Stimulated activated CD4-positive, alpha-beta T cell treated with anti-CD3 and anti-CD28 coated beads, Interleukin-1b, Interleukin-23, amount 100 ng/mL, for 4 hours (primary cell): ENCODE measurements around the gene CFAP61.

Source experiments
- DNase-seq, 2 donors: peaks; one replicate each; pipeline ENCODE4 v3.0.0-alpha.2; 2020; ENCODE audit warnings: low read depth in 2 of 2

The CFAP61 gene

DNA sequence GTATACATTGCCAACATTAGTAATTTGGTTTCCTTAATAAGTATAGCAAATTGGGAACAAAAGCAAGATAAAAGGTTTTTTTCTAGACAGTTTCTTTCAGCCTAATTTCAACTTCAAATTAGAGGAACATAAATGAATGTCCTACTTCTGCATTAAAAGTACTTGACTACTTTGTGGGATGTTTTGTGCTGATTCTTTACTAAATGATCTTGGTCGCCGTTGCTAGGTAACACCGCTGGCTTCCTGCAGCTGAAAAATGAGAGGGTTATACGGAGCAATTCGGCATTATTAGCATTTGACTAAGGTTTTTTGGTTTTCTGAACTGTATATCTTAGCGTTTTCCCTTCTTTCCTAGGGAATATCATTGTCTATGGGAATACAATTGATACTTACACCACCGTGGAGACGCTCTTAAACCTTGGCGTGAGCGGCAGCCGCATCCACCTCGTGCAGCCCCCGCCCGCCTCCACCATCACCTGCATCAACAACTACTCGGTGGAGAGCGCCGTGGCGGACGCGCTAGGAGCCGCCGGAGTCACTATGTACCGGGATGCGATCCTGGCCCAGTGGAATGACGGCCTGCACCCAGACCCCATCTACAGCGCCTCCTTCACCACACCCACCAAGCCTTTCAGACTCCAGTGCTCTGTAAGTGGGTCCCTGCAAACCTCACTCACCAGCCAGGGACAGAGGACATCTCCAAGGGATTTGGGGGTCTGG, 224.6 kb downstream of the CFAP61 start:
- DNase-seq: no peak

DNA sequence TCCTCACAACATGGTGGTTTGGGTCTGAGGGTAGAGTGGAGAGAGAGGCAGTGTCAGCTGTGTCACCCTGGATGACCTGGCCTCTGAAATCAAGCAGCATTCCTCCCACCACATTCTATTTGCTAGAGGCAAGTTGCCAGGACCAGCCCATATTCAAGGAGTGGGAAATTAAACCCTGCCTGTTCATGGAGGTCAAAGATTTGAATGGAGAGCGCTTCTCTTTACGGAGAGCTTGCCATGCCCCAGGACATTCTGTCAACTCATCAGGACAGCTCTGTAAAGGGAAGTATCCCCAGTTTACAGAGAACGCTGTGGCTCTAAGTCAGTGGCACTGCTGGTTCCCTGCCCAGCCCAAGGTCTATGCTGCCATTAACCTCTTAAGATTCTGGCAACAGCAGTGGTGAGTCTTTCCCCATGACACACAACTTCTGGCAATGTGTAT, 225.6 kb downstream of the CFAP61 start:
- DNase-seq: no peak

DNA sequence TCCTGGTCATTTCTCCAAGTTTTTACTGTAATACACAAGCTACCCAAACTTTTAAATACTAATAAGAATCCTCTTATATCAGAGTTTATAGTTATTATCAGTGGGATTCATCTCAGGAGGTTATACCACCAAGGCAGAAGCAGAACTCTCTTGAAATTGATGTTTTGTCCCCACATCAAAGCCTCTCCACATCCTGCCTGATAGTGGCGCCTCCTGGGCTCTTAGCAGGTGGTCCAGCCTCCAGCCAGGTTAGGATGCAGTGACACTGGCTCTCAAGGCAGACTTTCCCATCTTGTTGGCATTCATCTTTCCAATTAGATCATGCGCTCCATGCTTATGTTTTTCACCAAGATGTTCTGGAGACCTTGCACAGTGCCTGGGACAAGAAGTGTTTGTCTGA, 233.7 kb downstream of the CFAP61 start:
- no peak for DNase-seq

DNA sequence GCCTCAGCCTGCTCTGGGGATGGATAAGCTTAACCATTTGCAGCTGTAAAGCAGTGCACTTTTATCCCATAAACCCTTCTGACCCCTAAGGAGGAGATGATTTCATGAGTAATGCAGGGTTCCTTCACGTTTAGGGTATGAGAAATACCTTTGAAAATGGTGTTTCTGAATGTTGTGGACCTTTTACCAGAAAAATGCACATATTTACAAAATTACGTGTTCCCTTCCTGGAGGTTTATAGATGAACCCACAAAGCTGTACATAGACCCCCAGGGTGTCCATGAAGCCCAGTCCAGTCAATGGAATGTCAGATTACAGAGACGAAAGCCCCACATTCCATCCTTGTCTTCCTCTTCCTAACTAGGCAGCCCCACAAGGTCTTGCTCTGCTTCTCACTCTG, 237.0 kb downstream of the CFAP61 start:
- no peak for DNase-seq

DNA sequence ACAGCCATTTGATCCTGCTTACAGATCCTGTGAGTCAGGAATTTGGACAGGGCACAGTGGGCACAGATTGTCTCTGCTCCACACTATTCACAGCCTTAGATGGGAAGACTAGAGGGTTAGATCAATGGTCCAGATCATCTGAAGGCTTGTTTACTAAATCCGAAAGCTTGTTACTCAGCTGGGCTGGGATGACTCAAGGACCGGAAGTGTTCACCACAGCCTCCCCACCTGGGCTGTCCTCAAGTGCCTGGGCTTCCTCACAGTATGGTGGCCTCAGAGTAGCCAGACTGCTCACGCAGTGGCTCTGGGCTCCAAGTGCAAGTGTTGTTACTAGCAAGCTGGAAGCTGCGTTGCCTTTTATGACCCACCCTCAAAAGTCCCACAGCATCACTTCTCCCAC, 240.1 kb downstream of the CFAP61 start:
- DNase-seq: no peak

DNA sequence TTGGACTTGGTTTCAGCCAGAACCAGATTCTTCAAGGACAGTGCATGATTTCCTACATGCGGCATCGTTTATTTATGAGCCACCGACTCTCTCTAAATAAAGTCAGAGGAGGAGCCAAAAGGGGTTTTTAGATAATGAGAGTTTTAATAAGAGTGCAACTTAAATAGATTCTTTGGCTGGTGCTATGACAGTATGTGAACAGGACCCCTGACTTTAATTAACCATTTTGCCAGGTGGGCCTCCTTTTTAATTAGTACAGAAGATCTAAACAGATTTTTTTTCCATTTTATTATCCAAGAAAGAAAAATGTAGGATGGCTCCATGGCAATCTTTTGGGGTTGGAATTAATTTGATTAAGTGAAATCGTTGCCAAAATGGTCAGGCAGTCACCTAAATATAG, 240.8 kb downstream of the CFAP61 start:
- no peak for DNase-seq

DNA sequence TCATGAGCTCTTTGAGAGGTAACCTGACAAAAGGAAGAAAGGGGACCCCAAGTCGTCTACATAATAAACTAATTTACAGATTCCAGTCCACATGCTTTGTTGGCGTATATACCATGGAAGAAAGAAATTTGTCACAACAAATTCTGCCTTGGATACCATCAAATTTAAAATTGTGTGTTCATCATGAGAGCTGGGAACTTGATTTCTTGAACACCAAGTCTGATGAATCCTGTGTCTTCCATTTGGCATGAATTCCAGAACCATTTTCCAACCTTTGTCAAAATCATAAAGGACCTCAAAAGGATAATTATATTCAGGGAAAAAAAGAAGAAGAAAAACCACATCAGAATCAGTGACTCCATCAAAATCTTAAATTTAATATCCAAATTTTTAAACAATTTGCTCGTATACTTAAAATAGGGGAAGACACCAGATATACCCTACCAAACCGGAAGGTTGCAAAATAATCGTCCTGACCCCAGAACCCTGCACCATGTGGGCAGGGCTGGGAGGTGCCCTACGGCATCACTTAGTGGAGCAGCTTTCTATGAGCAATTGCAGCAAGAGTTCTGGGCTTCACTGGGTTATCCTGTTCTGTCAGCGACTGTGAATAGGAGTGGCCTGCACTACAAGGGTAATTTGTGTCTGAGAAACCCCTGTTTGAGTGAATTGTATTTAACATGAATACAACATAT, 241.5 kb downstream of the CFAP61 start:
- DNase-seq: no peak

DNA sequence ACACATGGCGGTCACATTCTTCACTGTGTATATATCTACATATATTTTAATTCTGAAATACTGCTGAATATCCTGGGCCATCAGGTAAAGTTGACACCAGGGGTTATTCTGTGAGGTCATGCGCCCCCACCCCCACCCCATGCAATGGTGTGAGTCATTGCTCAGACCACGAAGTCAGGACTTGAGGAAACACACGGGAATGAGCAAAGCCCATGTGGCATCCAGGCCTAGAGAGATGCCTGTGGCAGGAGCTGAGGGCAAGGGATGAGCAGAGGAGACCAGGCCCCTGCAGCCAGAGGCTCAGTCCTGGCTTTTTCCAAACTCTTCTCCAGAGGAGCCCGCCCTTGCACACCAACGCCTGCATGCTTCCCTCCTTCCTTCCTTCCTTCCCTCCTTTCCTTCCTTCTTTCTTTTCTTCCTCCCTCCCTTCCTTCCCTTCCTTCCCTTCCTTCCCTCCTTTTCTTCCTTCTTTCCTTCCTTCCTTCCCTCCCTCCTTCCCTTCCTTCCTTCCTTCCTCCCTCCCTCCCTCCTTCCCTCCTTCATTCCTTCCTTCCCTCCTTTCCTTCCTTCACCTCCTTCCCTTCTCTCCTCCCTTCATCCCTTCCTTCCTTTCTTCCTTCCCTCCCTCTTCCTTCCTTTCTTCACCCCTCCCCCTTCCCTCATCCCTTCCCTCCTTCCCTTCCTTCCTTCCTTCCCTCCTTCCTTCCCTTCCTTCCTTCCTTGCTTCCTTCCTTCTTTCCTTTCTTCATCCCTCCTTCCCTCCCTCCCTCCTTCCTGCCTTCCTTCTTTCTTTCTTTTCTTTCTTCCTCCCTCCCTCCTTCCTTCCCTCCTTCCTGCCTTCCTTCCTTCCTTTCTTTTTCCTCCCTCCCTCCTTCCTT, 243.5 kb downstream of the CFAP61 start:
- no peak for DNase-seq

DNA sequence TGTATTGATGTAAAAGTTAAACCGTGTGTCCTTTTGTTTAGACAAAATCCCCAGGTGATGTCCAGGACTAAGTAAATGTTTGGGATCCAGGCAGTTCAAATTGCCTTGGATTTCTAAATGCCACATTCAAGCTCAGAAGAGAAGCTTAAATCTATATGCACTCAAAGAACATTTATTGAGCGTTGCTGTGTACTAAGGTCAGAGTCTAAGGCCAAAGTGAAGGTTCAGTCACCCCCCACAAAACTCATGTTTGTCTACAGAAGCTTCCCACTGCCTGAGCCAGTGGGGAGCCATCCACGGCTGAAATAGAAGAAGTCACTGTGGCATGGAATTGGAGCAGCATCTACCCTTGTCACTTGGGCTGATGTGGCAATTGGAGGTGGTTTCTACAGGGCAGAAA, 244.8 kb downstream of the CFAP61 start:
- DNase-seq: no peak

DNA sequence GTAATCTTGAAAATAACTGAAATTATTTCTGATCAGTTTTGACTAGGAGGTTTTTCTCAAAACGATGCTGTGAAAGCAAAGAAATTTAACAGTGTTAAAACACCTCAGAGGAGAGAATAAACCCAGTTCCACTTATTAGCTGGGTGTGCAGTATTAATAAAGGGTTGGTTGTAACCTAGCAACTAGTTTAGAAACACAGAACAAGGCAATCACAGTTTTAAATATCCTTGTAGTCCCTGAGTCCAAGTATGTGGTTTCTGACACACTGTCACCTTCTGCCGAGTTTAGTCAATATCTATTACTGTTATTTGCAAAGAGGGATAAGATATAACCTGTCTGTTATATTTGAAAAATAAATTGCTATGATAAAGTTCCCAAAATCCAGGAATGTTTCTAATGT, 245.4 kb downstream of the CFAP61 start:
- DNase-seq: no peak

DNA sequence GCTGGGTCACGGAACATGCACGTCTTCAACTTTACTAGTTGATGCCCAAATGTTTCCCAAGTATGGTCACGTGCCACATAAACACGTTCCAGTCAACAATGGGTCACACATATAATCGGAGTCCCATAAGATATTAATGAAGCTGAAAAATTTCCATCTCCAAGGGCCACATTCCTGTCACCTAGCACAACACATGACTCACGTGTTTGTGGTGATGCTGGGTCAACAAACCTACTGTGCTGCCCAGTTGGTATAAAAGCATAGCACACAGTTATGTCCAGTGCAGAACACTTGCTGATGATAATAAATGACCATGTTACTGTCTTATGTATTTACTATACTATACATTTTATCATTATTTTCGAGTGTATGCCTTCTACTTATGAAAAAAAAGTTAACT, 247.6 kb downstream of the CFAP61 start:
- DNase-seq: no peak

DNA sequence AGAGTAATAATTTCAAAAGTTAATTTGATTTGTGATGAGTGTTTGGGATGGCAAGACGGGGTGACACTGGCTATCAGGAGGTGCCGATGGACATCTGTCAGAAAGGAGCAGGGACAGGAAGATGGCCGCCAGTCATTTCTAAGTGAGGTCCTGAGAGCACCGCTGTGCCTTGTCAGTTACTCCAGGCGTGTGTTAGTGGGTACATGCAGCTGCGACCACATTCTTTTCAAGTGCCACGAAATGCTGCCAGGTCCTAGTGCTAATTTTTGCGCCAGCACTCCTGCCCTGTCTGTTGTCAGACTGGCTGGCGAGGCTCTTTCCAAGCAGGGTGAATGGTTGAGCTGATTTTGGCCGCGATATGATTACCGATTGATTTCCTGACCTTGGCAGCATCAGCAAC, 251.0 kb downstream of the CFAP61 start:
- no peak for DNase-seq

DNA sequence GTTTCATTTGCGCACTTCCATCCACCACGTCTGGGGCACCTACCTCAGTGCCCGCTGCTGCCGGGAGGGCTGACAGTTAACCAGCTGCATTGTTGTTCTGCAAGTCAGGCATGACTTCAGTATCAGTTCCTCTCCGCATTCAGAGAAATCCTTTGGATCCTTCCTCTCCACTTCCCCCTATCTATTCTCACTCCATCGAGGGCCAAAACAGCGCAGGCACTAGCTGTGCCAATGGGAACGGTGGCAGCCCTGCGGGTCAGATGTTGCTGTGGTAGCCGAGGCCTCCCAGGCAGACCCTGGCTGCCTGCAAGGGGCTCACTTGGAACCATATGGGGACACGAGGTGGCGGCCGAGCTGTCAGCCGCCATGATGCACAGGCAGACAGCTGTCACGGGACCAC, 251.4 kb downstream of the CFAP61 start:
- DNase-seq: no peak

DNA sequence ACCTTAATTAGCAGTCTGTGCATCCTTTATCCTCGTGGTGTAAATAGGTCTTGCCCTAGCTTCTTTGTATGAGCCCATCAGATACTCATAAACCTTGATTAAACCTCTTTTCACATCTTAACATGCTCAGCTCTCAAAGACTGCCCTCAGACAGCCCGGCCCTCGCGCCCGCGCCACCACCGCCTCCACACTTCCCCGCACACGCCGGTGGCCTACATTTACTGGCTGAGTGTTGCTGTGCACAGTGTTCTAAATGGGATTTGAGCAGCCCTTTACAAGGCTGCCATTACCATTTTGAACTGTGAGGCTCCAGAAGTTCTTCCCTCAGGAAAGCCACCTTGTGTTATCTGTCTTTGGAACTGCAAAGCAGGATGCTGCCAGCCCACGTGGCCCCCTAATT, 252.6 kb downstream of the CFAP61 start:
- DNase-seq: no peak

DNA sequence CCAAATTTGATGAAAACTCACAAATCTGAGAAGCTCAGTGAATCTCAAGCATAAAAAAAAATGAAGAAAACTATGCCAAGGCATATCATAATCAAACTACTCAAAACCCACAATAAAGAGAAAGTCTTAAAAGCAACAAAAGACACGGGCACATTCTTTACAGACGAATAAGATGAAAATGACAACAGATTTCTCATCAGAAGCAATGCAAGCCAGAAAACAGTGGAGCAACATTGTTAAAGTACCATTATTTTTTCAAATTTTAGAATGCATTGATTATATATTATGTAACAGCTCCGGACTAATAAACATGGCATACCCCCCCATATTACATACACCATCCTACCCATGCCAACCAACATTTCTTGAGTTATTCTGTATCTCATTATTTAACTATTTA, 260.2 kb downstream of the CFAP61 start:
- DNase-seq: no peak

DNA sequence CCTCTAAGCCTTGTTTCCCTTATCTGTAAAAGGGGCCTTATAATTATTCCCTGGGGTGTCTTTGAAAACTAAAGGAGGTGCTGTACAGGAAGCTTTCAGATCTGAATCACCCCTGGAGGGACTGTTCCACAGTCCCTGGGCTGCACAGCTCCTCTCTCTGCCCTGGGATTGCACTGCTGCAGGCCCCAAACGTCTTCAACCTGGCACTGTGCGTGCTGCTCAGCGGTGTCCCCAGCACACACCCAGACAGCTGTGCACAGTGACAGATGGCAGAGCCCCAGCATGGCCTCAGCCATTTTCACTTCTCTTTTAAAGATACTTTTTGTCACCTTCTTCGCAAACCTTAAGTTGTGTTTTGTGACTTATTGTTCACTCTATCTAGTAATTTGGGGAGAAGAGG, 264.9 kb downstream of the CFAP61 start:
- DNase-seq: no peak

DNA sequence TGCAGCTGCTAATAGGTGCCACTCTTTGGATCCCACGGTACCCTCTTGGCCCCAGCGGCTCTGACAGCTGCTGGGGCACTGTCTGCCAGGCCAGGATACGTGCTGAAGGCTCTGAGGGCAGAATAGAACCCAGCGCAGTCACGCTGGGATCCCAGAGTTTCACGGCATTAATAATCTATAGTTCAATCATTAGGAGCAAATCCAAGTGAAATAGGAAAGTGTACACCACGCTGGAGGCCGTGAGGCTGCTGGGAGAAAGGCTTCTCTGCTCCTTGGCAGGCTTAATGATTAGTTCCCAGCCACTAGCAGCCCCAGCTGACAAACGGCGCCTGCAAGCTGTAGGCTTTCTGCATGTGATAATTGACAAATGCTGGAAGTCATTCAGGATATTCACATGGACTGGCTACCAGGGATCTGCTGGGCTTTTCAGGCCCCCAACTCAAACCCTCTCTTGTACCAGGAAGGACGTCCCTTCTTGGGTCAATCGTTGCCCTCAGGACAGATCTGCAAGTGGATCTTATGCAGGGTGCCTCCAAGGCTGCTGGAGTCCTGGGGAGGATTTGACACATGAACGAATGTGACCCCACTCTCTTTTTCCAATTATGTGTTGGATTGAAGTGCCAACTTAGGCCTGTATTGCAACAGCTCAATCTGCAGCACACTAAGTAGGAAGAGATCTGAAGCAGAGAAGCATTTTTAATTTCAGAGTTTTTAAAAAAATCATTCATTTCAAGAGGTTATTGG, 265.5 kb downstream of the CFAP61 start:
- no peak for DNase-seq

DNA sequence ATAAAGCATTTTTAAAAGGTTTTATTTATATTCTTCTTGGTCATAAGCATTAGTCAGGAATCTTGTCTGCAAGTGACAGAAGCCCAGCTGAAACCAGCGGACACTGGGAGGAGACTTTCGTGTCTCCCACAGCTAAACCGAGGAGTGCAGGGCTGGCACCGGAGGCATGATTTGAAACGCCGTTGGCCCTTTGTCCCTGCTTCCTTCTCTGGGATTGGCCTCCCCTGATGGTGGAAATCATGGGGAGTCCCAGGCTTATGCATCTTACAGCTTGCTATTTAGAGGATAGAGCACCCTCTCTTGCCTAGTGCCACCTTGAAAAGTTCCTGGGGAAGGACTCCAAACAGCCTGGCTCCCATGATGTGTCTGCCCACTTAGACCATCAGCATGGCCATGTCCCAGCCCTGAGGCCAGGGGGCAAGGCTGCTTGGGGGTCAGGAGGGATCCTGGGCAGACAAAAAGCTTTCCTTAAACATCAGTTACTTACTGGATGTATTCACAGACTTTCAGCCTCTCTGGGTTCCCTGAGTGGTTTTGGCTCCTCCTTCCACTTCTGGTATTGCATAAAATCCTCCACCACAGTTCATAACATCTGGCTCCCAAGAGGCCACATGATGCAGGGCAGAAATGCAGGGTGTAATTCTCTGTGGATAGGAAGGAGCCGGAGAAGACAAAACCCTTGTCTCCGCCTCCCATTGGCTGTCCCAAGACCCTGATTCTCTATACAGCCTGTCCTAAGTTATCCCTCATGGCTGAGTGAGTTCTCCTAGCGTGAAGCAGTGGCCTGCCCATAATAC, 266.2 kb downstream of the CFAP61 start:
- DNase-seq: no peak

DNA sequence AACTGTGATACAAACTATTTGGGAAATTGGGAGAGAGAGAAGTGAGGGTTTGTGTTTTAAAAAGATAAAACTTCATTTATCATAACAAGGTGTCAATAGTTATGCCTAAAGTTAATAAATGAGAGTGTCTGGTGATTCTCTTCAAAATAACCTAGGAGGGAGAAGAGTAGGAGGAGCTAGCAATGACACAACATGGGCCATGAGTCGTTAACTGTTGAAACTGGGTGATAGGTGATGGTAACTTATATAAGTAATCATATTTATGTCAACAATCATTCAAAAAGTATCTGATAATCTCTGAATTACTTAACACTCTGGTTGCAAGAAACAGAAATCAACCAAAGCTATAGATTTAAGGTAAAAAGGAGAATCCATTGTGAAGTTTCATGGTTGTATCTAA, 268.8 kb downstream of the CFAP61 start:
- DNase-seq: no peak

DNA sequence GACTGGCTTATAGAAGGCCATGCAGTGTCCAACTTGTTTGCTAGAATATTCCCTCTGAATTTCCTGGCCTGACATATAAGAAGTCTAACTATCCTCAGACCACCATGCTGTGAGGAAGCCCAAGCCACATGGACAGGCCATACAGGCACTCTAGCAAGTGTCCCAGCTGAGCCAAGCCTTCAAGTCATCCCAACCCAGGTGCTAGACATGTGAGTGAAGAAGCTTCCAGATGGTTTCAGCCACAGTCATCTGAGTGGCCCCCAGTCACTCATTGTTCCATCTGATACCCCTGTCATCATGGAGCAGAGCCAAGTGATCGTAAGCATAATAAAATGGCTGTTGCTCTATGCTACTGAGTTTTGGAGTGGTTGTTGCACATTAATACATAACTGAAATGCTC, 269.6 kb downstream of the CFAP61 start:
- no peak for DNase-seq

DNA sequence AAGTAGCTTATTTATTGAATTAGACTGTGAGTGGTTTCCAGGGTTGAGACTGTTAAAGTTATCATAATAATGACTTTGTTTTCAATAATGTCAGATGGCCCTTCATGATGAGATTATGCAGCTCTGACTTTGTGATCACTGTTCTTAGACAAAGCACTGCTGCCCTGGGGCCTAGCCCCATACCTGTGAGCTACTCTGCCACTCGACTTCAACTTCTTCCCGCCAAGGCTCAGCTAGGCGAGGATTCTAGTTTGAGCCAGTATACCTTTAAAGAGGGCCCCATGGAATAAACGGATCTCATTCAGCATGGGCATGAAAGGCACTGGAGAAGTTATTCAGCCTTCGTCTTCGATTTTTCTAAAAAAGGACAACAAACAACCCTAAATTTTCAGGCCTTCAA, 270.6 kb downstream of the CFAP61 start:
- DNase-seq: no peak
